A673 (cell line): ENCODE measurements around the gene DNAAF6.

Experiments used
- EZH2 ChIP-seq: fragments of 200-600 bp; sonication (generic); IDR thresholded peaks from 2 replicates; pipeline ENCODE4 v1.6.1; 2017; ENCODE audit warnings: borderline replicate concordance, low read depth, mild to moderate bottlenecking, mixed read lengths, antibody characterized with exemption, low read length; ENCODE audit not compliant: poor library complexity, severe bottlenecking
- TF ChIP-seq, protein P1 (sequence below): fragments of 300-800, 200-600 bp; sonication (generic); conservative IDR thresholded peaks from 2 replicates; pipeline ENCODE4 v1.5.1; 2017; ENCODE audit warnings: low read depth, mild to moderate bottlenecking, antibody characterized with exemption, low read length, moderate library complexity, mixed read lengths

GRCh38 chrX:107226757-107227156 lies 20.3 kb downstream of the DNAAF6 start:
- TF ChIP-seq, protein P1, sequence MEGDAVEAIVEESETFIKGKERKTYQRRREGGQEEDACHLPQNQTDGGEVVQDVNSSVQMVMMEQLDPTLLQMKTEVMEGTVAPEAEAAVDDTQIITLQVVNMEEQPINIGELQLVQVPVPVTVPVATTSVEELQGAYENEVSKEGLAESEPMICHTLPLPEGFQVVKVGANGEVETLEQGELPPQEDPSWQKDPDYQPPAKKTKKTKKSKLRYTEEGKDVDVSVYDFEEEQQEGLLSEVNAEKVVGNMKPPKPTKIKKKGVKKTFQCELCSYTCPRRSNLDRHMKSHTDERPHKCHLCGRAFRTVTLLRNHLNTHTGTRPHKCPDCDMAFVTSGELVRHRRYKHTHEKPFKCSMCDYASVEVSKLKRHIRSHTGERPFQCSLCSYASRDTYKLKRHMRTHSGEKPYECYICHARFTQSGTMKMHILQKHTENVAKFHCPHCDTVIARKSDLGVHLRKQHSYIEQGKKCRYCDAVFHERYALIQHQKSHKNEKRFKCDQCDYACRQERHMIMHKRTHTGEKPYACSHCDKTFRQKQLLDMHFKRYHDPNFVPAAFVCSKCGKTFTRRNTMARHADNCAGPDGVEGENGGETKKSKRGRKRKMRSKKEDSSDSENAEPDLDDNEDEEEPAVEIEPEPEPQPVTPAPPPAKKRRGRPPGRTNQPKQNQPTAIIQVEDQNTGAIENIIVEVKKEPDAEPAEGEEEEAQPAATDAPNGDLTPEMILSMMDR, result no peak
- no peak for TF ChIP-seq EZH2
